Measurements from ENCODE around the gene RNF38. TPM values are rescaled to one million over a fixed set of nuclear protein-coding genes. Genes with fewer than 3 reads are reported as not detected.
"Not testable (repeated sequence)": the region's sequence is repeated elsewhere in the genome, so short reads cannot be mapped to it uniquely, and the experiment has no call there.

RNF38 gene
- total RNA-seq: 20.5 TPM

DNA sequence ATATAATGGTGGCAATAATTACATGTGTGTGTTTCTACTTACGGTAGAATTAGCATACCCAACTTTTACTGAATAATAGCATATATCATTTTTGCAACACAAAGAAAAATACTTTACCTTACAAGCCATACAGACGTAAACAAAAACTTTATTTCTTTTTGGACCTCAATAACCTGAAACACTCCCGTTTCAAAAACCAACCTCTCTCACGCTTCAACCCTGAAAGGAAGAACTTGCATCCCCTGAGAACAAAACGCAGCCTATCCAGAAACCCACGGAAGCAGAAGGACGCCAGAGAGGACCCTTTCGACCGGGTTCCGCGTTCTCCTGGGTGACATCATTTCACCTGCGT is at the start of gene RNF38:
RNF38 (minus strand) TSS at position 290 of the 352 bp plus-strand sequence; CDS start at position 129, 161 bp downstream.
- DNase-seq: no peak

DNA sequence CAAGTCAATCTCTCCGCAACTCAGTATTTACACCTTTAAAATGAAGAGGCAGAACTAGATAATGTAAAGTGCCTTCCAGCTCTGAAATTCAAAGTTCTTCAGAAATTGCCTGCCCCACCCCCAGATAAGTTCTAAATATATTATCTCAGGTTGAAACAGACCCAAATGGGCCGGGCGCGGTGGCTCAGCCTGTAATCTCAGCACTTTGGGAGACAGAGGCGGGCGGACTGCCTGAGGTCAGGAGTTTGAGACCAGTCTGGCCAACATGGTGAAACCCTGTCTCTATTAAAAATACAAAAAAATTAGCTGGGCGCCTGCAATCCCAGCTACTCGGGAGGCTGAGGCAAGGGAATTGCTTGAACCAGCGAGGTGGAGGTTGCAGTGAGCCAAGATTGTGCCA is 48.5 kb upstream of the RNF38 start:
- not testable (repeated sequence) for DNase-seq

DNA sequence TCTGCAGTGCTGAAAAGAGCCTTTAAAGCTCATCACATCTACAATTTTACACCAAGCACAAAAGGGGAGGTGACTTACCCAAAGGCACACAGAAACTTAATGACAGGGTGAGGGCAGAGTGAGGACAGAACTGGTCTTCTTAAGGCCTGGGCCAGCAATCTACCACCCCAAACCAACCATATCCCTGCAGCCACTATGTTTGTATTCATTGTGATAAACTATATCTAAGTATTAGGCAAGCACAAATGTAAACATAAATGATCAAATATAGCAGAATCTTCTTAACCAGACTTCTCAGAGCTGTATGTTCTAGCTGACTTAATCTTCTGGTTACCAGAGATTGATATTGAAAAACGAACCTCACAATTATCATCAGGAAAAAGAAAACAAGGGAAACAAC is 47.9 kb upstream of the RNF38 start:
- DNase-seq: no peak

DNA sequence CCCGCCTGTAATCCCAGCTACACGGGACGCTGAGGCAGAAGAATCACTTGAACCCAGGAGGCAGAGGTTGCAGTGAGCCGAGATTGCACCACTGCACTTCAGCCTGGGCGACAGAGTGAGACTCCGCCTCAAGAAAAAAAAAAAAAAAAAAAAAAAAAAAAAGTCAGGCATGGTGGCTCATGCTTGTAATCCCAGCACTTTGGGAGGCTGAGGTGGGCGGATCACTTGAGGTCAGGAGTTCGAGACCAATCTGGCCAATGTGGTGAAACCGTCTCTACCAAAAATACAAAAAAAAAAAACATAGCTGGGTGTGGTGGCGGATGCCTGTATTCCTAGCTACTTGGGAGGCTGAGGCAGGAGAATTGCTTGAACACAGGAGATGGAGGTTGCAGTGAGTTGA is 46.6 kb upstream of the RNF38 start:
- DNase-seq: not testable (repeated sequence)

DNA sequence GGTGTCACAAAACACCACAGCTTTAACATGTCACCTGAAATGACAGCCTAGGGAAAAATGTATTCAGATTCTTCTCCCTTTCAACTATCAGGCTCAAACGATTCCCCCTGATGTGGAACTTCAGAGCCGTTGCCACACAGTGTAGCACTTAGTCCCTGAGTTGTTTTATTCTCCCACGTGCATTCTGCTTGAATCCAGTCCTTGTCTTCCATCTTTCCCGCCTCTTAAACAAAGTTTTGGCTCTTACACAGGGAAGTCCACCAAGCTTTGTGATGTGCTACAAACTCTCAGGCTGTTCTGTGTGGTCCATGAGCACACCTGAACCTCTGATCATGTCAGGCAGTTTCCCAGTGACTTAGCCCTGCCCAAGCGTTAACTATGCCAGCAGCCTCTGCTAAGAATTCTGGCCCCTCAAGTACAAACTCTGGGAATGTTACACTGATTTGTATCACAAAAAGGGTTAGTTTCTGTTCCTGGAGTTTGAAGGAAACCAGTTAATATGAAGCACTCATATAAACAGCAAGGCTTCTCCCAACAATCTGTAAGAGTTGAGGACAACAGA is 45.8 kb upstream of the RNF38 start:
- peak; percentile 3 for DNase-seq

DNA sequence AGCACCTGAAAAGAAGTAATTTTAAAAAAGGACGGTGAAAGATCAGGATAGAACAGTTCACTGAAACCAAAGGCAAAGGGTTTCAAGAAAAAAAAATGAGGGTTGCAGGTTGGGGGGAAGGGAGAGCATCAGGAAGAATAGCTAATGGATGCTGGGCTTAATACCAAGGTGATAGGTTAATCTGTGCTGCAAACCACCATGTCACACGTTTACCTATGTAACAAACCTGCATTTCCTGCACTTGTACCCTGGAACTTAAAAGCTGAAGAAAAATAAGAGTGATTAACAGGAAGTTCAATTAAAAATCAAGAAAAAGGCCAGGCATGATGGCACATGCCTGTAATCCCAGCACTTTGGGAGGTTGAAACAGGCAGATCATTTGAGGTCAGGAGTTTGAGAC is 44.1 kb upstream of the RNF38 start:
- no peak for DNase-seq

DNA sequence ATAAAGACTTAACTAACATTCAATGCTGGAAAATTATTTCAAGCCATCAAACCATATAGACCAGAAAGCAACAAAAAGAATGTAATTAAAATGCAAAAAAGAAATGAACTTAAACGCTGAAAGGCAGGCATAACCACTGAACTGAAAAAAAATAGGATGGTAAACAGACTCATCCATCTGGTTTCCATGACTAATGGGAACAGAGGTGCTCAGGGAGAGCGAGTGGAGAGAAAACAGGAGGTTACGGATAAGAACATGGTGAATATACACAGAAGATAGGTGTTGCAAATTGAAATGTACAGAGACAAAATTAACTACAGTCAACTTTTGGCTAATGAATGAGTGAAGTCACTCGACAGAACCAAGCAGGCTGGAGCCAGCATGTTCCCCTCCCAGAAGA is 43.5 kb upstream of the RNF38 start:
- DNase-seq: no peak

DNA sequence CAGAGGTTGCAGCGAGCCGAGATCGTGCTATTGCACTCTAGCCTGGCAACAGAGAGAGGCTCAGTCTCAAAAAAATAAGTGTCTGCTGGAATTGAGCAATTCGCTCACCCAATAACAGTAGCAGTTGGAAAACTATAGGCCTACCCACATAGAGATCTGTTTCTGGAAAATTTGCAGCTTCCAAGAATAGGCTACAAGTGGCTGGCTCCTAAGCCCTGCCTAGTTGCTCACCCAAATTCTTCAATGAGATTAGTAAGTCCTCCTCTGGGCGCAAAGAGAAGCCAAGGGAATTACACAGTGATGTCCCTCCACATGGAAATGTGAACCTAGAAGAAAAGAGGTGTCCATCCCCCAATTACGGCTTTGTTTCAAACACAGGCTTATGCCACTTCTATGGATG is 42.6 kb upstream of the RNF38 start:
- no peak for DNase-seq

DNA sequence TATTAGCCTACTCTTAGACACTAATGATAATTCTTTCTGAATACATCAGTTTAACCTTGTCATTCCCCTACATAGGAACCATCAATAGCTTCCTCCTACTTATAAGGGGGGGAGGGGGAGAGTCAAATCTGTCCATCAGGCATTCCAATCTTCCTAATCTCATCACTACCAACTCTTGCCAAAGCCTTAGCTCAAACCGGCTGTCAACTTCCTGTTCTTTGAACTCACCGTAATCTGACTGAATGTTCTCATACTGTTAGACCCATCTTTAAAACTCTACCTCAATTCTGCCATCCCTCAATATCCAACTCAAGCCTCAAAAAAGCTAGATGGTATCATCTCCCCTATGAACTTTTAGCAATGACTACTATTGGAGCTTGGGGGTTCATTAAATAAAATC is 41.9 kb upstream of the RNF38 start:
- no peak for DNase-seq

DNA sequence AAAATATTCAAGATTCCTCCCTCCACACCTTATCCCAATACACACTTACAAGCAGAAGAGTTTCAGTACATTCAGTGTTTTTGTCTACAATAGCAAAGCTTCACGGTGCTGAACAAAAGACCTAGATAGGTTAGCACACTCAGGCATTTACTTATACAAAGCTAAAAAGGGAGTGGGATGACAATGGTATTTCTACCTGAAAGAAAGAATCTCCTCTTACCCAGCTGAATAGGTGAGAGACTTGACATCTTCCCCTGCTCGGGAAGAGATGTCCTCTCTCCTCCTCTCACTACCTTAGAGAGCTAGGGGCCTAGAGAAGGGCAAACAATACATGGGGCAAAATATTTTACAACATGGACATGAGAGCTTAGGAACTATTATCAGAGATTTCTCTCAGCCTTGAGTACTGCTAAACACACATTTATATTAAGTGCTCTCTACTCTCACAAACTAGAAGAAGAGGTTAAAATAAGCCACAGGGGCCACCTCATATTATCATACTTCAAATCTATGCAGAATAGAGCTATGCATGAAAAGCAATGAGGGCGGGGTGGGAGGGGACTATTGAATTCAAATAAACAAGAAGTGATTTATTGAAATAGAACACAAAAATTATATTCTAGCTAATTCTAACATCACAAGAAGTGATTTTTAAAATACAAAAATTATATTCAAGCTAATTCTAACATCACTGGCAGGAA is 38.6 kb upstream of the RNF38 start:
- no peak for DNase-seq

DNA sequence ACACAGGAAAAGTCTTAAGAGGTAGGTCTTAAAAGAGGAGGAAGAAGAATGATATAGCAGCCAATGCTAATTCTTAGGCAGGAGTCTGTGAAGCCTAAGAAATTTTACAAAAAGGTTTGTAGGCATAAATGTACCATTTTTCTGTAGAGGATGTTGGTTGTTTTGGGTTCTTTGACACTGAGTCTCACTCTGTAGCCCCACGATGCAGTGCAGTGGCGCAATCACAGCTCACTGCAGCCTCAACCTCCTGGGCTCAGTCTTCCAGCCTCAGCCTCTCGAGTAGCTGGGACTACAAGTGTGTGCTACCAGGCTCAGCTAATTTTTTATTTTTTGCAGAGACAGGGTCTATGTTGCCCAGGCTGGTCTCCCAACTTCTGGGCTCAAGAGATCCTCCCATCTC is 37.7 kb upstream of the RNF38 start:
- DNase-seq: no peak

DNA sequence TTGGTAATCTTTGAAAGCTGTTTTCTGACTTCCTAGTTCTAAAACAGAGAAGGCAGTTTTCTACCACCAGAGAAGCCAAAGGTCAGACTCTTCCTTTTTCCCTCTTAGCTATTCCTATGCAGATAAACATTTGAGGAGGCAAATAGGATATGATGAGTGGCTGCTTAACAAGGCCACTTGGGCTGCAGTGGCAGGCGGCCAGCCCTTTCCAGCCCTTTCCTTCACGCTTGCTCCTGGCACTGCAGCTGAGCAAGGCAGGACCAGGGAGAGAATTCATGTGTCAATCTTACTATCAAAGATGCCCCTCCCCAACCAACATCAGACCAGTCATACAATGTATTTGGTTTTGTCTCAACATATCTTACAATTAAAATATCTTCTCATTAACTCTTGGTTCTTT is 36.8 kb upstream of the RNF38 start:
- peak; percentile 10 for DNase-seq

DNA sequence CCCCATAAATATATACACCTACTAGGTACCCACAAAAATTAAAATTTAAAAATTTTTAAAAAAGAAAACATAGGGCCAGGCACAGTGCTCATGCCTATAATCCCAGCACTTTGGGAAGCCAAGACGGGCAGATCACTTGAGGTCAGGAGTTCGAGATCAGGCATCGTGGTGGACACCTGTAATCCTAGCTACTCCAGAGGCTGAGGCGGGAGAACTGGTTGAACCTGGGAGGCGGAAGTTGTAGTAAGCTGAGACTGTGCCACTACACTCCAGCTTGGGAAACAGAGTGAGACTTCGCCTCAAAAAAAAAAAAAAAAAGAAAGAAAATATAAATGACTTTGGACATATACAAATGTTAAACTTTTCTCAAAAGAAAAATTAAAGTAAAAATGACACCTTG is 33.3 kb upstream of the RNF38 start:
- no peak for DNase-seq

DNA sequence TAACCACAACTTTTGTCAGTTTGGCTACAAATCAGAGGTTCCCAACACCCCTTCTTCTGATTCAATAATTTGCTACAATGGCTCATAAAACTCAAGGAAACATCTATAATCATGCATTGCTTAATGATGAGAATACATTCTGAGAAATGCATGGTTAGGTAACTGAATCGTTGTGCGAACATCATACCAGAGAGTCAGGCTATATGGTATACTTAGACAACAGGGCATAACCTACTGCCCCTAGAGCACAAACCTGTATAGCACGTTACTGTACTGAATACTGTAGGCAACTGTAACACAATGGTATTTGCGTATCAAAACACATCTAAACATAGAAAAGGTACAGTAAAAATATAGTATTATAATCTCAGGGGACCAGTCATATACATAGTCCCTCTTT is 31.0 kb upstream of the RNF38 start:
- DNase-seq: no peak

DNA sequence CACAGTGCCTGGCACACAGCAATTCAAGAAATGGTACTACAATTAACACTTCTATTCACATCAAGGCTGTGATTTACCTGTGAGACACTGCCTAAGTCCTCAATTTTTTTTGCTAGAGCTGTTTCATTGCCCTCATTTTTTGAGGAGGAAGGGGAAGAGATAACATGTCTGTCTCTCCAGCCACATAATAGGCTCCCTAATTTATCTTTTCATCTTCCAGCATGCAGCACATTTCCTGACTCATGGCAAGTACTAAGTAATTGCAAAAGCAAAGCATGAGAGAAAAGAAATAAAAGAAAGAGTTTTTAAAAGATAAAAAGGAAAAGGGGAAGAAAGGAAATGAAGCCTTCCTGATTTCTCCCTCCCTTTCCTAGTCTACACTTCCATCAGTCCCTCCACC is 26.9 kb upstream of the RNF38 start:
- DNase-seq: no peak

DNA sequence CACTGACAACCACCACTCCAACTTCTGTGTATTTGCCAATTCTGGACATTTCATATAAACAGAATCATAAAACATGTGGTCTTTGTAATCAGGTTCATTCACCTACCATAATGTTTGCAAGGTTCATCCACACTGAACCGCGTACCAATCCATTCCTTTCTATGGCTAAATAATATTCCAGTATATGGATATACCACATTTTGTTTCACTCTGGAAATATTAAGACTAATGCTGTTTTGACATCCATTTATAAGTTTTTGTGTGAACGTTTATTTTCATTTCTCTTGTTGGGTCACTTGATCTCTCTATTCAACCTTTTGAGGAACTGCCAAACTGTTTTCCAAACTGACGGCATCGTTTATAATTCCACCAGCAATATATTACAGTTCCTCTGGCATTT is 26.3 kb upstream of the RNF38 start:
- no peak for DNase-seq

DNA sequence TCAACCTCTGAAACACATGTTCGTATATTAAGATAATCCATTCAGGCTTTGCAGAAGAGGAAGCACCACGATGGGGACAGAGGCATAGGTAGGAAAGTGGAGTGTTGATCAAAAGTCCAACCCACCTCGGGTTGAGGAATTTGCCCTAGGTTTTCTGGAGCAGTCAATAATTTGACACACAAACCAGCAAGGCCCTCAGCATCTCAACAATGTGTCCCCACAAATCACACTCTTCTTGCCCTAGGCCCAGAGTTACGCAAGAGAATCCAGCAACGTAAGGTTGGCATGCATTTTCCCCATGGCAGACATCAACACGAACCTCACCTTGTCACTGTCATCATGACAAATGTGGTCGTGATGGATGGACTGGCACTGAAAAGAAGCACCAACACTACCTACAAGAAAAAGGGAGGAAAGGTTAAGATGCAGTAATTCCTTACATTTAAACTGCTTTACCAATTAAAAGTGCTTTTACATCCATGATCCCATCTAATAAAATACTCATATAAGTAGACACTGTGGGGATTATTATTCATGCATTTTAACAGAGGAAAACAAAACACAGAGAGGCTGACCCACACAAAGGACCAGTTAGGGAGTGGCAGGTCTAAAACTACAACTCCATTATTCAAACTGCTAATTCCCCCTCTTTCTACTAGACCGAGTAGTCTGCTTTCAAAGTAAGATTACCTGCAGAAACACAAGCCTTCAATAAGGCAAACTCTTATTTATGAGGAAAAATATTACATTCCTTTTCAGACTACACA is 24.4 kb upstream of the RNF38 start:
- DNase-seq: no peak

DNA sequence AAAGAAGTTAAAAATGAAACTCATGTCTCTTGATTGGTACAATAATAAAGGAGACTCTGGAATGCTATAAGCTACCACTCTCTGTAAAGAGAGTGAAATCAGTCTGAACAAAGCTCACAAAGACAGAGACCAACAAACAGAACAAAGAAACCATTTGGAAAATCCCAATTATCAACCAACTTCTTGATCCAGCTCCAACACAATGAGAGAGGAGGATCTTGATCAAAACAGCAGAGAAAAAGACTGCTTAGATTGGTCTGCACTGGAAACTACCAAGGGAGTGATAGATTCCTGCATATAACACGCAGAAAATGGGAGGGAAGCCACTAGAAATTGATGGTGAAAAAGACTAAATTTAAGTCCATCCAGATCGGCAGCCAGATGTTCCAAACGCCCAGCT is 23.1 kb upstream of the RNF38 start:
- DNase-seq: no peak

DNA sequence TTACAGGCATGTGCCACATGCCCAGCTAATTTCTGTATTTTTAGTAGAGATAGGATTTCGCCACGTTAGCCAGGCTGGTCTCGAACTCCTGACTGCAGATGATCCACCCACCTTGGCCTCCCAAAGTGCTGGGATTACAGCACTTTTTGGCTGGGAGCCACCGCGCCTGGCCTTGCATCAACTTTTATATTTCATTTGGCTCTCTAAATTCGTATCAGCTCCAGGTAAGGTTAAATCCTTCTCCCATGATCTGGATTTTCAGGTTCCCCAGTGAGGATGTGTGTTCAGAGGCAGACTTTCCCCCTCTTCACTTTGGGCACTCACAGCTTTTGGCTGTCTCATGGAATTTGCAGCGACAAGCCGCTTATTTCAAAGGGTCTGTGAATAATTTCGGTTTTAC is 16.8 kb upstream of the RNF38 start:
- DNase-seq: no peak

DNA sequence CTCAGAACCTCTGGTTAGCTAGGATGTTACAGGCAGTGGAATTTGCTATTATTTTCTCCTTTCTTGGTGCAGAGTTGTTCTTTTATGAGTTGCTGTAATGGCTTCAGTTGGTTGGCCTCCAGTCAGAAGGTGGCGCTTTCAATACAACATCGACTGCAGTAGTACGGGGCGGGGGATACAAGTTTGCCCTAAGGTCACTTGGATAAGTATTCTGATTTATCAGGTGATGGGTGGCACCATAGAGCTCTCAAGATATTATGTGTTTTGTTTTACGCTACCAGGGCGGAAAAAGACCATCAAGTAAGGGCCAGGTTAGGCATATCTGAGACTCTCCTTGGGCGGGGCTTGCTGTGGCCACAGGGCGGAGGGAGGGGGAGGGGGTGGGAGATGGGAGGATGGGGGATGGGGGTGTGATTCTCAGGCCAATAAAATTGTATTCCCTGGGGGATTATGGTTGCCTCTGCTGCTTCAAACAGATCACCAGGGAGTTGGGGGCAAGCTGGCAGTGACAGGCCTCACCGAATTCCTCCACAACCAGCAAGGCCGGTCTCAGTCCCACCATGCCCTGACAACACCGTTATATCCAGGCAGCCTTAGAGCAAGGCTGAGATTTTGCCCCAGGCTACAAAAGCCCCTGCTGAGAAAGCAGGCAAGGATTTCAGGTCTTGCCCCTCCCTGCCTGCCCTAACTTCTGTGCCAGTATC is 15.9 kb upstream of the RNF38 start:
- DNase-seq: no peak

DNA sequence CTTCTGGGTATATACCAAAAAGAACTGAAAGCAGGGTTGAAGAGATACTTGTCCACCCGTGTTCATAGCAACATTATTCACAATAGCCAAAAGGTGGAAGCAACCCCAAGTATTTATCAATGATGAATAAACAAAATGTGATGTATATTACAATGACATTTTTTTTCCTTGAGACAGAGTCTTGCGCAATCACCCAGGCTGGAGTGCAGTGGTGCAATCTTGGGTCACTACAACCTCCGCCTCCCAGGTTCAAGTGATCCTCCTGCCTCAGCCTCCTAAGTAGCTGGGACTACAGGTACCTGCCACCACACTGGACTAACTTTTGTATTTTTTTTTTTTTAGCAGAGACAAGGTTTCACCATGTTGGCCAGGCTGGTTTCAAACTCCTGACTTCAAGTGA is 11.3 kb upstream of the RNF38 start:
- DNase-seq: not testable (repeated sequence)

DNA sequence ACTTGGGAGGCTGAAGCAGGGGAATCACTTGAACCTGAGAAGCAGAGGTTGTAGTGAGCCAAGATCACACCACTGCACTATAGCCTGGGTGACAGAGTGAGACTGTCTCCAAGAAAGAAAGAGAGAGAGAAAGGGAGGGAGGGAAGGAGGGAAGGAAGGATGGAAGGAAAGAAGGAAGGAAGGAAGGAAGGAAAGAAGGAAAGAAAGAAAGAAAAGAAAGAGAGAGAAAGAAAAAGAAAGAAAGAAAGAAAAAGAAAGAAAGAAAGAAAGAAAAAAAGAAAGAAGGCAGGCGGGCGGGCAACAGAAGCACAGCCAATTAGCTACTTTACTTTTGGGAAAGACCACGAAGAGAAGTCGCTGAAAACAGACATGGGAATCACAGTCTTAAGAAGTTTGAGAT is 9.0 kb upstream of the RNF38 start:
- not testable (repeated sequence) for DNase-seq

DNA sequence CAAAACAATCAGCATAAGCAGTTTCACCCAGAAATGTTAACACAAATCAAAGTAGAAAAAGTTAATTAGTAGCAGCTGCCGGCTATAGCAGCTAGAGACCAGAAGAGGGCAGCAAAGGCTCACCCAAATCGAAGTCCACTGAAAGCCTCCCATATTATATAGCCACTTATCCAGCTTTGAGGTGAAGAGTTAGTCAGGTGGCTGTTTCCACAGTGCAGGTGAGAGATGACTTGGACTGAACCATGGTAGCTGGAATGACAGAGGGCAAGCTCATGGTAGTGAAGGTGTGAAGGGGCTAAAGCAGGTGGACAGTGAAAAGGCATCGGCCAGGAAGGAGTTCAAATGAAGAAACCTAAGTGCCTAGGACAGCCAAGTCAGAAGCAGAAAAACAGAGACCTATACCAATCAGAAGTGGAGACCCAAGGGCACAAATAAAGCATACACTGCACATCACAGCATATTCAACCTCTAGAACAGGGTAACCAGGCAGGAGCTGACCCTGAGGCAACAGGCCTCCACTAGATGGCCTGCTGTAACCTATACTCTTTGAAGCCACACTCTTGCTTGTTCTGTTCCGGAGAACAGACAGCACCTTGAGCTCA is 7.2 kb upstream of the RNF38 start:
- peak; percentile 88 for DNase-seq

Data from tongue (tissue), 2 donors.